CD4-positive, alpha-beta memory T cell (primary cell): ENCODE results near the gene RABEP1. TPM values are rescaled to one million over a fixed set of nuclear protein-coding genes. Genes with fewer than 3 reads are reported as not detected.
A peak's percentile ranks its signal among the peaks of the same experiment; 100 is the strongest.

Experiments
- CTCF ChIA-PET: fragments of 350-600 bp; sonication (Branson Sonifier 250); formaldehyde crosslinking; loops from one replicate; lab custom pipeline; 2021; ENCODE audit warnings: inconsistent platforms; ENCODE audit not compliant: partially characterized antibody; lab: Charles Lee
- POLR2A ChIA-PET: fragments of 350-600 bp; sonication (Branson Sonifier 250); formaldehyde crosslinking; loops from one replicate; lab custom pipeline; 2021; ENCODE audit not compliant: partially characterized antibody; lab: Charles Lee
- DNase-seq, 5 donors: peaks; one replicate each; pipeline versions ENCODE4 v3.0.0 to v3.0.0-alpha.2; 2020 to 2022; ENCODE audit warnings: mixed read lengths in 1 of 5
- H3K27ac ChIP-seq: one replicate; pipeline ENCODE4 v1.7.0; 2013; ENCODE audit warnings: low read depth, low read length
- H3K27me3 ChIP-seq: 2 replicates; pipeline ENCODE4 v1.7.0; 2013; ENCODE audit warnings: mild to moderate bottlenecking, low read length, moderate library complexity; ENCODE audit not compliant: insufficient read depth
- H3K36me3 ChIP-seq: 2 replicates; pipeline ENCODE4 v1.7.0; 2013; ENCODE audit warnings: mild to moderate bottlenecking, low read length, moderate library complexity; ENCODE audit not compliant: insufficient read depth
- H3K4me1 ChIP-seq: 2 replicates; pipeline ENCODE4 v1.7.0; 2013; ENCODE audit warnings: mild to moderate bottlenecking, low read length, moderate library complexity; ENCODE audit not compliant: insufficient read depth
- H3K4me3 ChIP-seq, 2 donors: one replicate each; pipeline ENCODE4 v1.7.0; 2013; ENCODE audit warnings: low read length in 2 of 2, mild to moderate bottlenecking in 1 of 2
- H3K9me3 ChIP-seq, 2 donors: one replicate each; pipeline ENCODE4 v1.7.0; 2013; ENCODE audit warnings: low read length in 2 of 2, control low read depth in 1 of 2; ENCODE audit not compliant: control insufficient read depth in 1 of 2
- H3K27ac Mint-ChIP-seq, 7 donors: one replicate each; pipeline ENCODE4 v1.8.0; 2020 to 2021; ENCODE audit warnings: mixed read lengths in 7 of 7, mild to moderate bottlenecking in 6 of 7, inconsistent platforms in 3 of 7, moderate library complexity in 3 of 7
- H3K27me3 Mint-ChIP-seq, 2 donors: one replicate each; pipeline ENCODE4 v1.8.0; 2020 to 2021; ENCODE audit warnings: mixed read lengths in 2 of 2
- H3K36me3 Mint-ChIP-seq, 2 donors: one replicate each; pipeline ENCODE4 v1.8.0; 2020 to 2021; ENCODE audit warnings: mixed read lengths in 2 of 2, inconsistent platforms in 1 of 2, mild to moderate bottlenecking in 1 of 2
- H3K4me1 Mint-ChIP-seq, 4 donors: one replicate each; pipeline ENCODE4 v1.8.0; 2020 to 2021; ENCODE audit warnings: mixed read lengths in 4 of 4, mild to moderate bottlenecking in 1 of 4
- H3K4me3 Mint-ChIP-seq, 8 donors: one replicate each; pipeline ENCODE4 v1.8.0; 2020 to 2021; ENCODE audit warnings: mixed read lengths in 8 of 8, mild to moderate bottlenecking in 7 of 8, moderate library complexity in 6 of 8, inconsistent platforms in 3 of 8
- H3K9me3 Mint-ChIP-seq, 8 donors: one replicate each; pipeline ENCODE4 v1.8.0; 2020 to 2021; ENCODE audit warnings: mixed read lengths in 8 of 8, mild to moderate bottlenecking in 5 of 8, inconsistent platforms in 3 of 8, moderate library complexity in 1 of 8
- intact Hi-C: fragments of 100-400 bp; cut with micrococcal nuclease; formaldehyde crosslinking; loops from one replicate; pipeline ENCODE4 v1.15.1; 2023
- polyA plus RNA-seq, 2 donors: library from polyadenylated mRNA; unstranded; fragments of 300-500 nt; fragmentation: Illumina TruSeq; gene quantifications; one replicate each; pipeline ENCODE4 v1.2.3, GENCODE V29; 2021
- total RNA-seq, 2 experiments: library from RNA; stranded (reverse); gene quantifications; one replicate each; pipeline ENCODE4 v1.2.3, GENCODE V29; 2021

The RABEP1 gene
- total and polyA plus RNA-seq, 4 experiments from 2014 or later: 13.9 to 54.2 (median 43.5) TPM

DNA sequence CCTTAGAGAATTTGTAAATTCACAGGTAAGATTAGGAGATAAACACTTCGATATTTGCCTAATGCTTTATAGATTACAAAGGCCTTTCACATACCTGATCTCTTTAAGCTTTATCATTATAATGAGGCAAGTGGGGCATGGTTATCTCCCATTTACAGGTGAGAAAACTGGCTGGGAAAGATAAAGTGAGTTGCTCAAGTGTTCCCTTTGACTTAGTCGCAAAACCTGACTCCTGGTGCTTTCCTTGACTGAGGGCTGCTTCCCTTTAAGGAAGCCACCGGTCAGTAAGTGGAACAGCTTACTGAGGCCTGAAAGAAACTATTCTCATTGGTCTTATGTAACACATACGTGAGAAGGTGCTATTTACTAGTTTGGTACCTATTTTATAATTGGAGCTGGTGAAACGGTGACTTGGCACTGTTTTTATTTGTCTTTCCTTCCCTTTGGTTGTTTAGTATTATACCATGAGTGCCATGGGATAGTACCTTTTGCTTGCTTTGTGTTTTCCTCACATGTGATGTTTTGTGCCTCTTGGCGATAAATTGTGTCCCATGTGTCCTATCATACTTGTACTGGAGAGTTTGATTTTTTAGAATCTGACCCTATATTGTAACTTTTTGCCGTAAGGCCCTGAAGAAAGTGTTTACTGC lies 80.2 kb downstream of the RABEP1 start:
- ChIA-PET POLR2A (no interaction called here), CTCF (no interaction called here)
- H3K4me1 Mint-ChIP-seq: peaks cover 0 to 3% (median 0%) of the 10 kb centered on the region in 4 donors
- no peaks in the 10 kb centered on the region for H3K9me3 Mint-ChIP-seq
- H3K36me3 Mint-ChIP-seq: peaks cover 49 to 63% of the 10 kb centered on the region in 2 donors
- Histone ChIP-seq H3K27me3 (no peaks in the 10 kb centered on the region), H3K27ac (no peak overlapping the region), H3K36me3 (peaks cover 40% of the 10 kb centered on the region), H3K4me3 (no peak overlapping the region), H3K4me1 (no peaks in the 10 kb centered on the region), H3K9me3 (no peaks in the 10 kb centered on the region)
- intact Hi-C loops: no loop called here
- DNase-seq: no peak
- H3K27ac Mint-ChIP-seq: peak overlapping the region in 2 of 7 donors; percentile 35 to 48
- H3K4me3 Mint-ChIP-seq: no peak overlapping the region
- no peaks in the 10 kb centered on the region for H3K27me3 Mint-ChIP-seq

DNA sequence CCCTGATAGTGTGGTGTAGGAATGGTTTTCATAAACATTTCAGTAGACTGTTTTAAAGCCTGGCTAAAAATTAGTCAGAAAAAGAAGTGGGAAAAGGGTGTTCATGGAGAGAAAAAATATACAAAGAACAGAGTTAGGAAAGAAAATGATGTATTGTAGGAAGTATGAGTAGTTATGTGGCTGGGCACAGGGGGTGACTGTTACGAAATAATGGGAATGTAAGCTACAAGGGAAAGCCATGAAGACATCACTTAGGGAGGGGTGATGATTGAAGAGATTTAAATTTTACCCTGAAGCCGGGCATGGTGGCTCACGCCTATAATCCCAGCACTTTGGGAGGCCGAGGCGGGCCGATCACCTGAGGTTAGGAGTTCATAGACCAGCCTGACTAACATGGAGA lies 82.1 kb downstream of the RABEP1 start:
- Mint-ChIP-seq H3K9me3 (no peaks in the 10 kb centered on the region), H3K4me1 (peaks cover 0 to 3% (median 0%) of the 10 kb centered on the region in 4 donors), H3K36me3 (peaks cover 50 to 71% of the 10 kb centered on the region in 2 donors), H3K27me3 (no peaks in the 10 kb centered on the region), H3K27ac (peak overlapping the region in 2 of 7 donors; percentile 42 to 54), H3K4me3 (no peak overlapping the region)
- ChIA-PET POLR2A (no interaction called here), CTCF (no interaction called here)
- H3K27ac ChIP-seq: no peak overlapping the region
- no peak overlapping the region for H3K4me3 ChIP-seq
- intact Hi-C loops: no loop called here
- DNase-seq: no peak
- H3K36me3 ChIP-seq: peaks cover 42% of the 10 kb centered on the region
- no peaks in the 10 kb centered on the region for H3K9me3 ChIP-seq
- H3K4me1 ChIP-seq: no peaks in the 10 kb centered on the region
- H3K27me3 ChIP-seq: no peaks in the 10 kb centered on the region

DNA sequence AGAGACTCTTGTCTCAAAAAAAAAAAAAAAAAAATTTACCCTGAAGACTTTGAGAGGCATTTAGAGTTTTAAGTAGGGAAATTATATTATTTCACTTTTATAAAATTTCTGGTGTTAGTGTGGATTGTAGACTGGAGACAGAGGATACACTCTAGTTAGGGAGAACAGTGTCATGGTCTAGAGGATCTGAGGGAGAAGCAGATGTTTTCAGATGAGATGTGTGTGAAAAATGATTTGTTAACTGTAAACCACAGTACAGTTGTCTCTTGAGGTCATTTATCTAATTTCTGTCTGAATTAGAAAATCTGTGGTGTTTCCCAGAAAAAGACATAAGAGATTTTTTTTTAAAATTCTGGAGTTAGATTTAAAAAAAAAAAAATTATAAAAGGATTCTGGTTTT lies 82.6 kb downstream of the RABEP1 start:
- Histone ChIP-seq H3K9me3 (no peaks in the 10 kb centered on the region), H3K36me3 (peaks cover 47% of the 10 kb centered on the region), H3K4me3 (no peak overlapping the region), H3K27me3 (no peaks in the 10 kb centered on the region), H3K4me1 (no peaks in the 10 kb centered on the region), H3K27ac (no peak overlapping the region)
- Mint-ChIP-seq H3K27me3 (no peaks in the 10 kb centered on the region), H3K27ac (peak overlapping the region in 2 of 7 donors; percentile 70 to 86), H3K4me1 (peaks cover 0 to 3% (median 0%) of the 10 kb centered on the region in 4 donors), H3K4me3 (no peak overlapping the region), H3K9me3 (no peaks in the 10 kb centered on the region), H3K36me3 (peaks cover 49 to 71% of the 10 kb centered on the region in 2 donors)
- POLR2A ChIA-PET: no interaction called here
- DNase-seq: no peak
- CTCF ChIA-PET: no interaction called here
- intact Hi-C loops: no loop called here

- CTCF ChIA-PET: no interaction called here
- peaks cover 53 to 72% of the 10 kb centered on the region in 2 donors for H3K36me3 Mint-ChIP-seq
- peaks cover 53% of the 10 kb centered on the region for H3K36me3 ChIP-seq
These were observed 83.7 kb downstream of the RABEP1 start for GRCh38 chr17:5365831-5366230.

GRCh38 chr17:5370411-5370810 lies 88.3 kb downstream of the RABEP1 start:
- peaks cover 39 to 68% of the 10 kb centered on the region in 2 donors for H3K36me3 Mint-ChIP-seq
- no peak overlapping the region for H3K4me3 Mint-ChIP-seq
- intact Hi-C loops: no loop called here
- H3K27me3 Mint-ChIP-seq: no peaks in the 10 kb centered on the region
- Histone ChIP-seq H3K27ac (no peak overlapping the region), H3K4me3 (no peak overlapping the region), H3K36me3 (peaks cover 52% of the 10 kb centered on the region), H3K9me3 (no peaks in the 10 kb centered on the region), H3K27me3 (no peaks in the 10 kb centered on the region), H3K4me1 (no peaks in the 10 kb centered on the region)
- H3K27ac Mint-ChIP-seq: peak overlapping the region in 2 of 7 donors; percentile 33 to 81
- DNase-seq: no peak
- H3K4me1 Mint-ChIP-seq: no peaks in the 10 kb centered on the region
- ChIA-PET POLR2A (no interaction called here), CTCF (interaction anchor here (2.0 kb wide), 1 partner anchor 69 kb away, joined by 6 read pairs; the partner anchor contains the start of gene C1QBP)
- no peaks in the 10 kb centered on the region for H3K9me3 Mint-ChIP-seq

More at GRCh38 chr17:5365831-5366230, 83.7 kb downstream of the RABEP1 start:
- Histone ChIP-seq H3K4me1 (no peaks in the 10 kb centered on the region), H3K4me3 (no peak overlapping the region), H3K9me3 (no peaks in the 10 kb centered on the region), H3K27me3 (no peaks in the 10 kb centered on the region), H3K27ac (no peak overlapping the region)
- intact Hi-C loops: no loop called here
- Mint-ChIP-seq H3K27me3 (no peaks in the 10 kb centered on the region), H3K4me1 (peaks cover 0 to 3% (median 0%) of the 10 kb centered on the region in 4 donors), H3K4me3 (no peak overlapping the region), H3K9me3 (no peaks in the 10 kb centered on the region), H3K27ac (peak overlapping the region in 1 of 7 donors; percentile 48)
- no peak for DNase-seq
- POLR2A ChIA-PET: no interaction called here

DNA sequence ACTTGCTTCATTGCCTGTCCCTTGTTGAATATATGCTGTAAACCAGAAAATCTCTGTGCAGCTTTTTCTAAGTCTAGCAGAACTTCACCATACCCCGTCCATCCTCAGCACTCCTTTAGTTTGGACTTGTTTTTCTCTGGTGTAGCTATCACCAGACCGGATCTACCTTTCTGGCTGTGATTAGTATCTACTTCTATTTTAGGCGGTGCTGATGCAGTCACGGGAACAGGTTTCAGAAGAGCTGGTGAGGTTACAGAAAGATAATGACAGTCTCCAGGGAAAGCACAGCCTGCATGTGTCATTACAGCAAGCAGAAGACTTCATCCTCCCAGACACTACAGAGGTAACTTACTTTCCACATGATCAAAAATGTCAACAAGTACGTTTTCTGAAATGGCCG lies 91.0 kb downstream of the RABEP1 start:
- H3K27me3 ChIP-seq: no peaks in the 10 kb centered on the region
- no peaks in the 10 kb centered on the region for H3K9me3 ChIP-seq
- H3K27me3 Mint-ChIP-seq: no peaks in the 10 kb centered on the region
- H3K4me1 ChIP-seq: no peaks in the 10 kb centered on the region
- intact Hi-C loops: no loop called here
- no peak overlapping the region for H3K4me3 Mint-ChIP-seq
- DNase-seq: no peak
- H3K4me1 Mint-ChIP-seq: no peaks in the 10 kb centered on the region
- H3K36me3 Mint-ChIP-seq: peaks cover 35 to 73% of the 10 kb centered on the region in 2 donors
- peaks cover 60% of the 10 kb centered on the region for H3K36me3 ChIP-seq
- H3K27ac ChIP-seq: no peak overlapping the region
- ChIA-PET POLR2A (no interaction called here), CTCF (no interaction called here)
- no peaks in the 10 kb centered on the region for H3K9me3 Mint-ChIP-seq
- no peak overlapping the region for H3K4me3 ChIP-seq
- peak overlapping the region in 4 of 7 donors; percentile 10 to 51 (median 20) for H3K27ac Mint-ChIP-seq

GRCh38 chr17:5378566-5379207 lies 96.6 kb downstream of the RABEP1 start:
- H3K36me3 Mint-ChIP-seq: peaks cover 51 to 79% of the 10 kb centered on the region in 2 donors
- no peak overlapping the region for H3K4me3 Mint-ChIP-seq
- ChIA-PET CTCF (interaction anchor here (1.3 to 1.4 kb wide), 2 partner anchors 128 to 130 kb away, joined by 3 to 4 read pairs; no protein-coding TSS in a partner anchor), POLR2A (no interaction called here)
- DNase-seq: no peak
- H3K4me1 ChIP-seq: no peaks in the 10 kb centered on the region
- H3K4me3 ChIP-seq: no peak overlapping the region
- H3K9me3 ChIP-seq: no peaks in the 10 kb centered on the region
- peak overlapping the region in 6 of 7 donors; percentile 7 to 89 (median 84) for H3K27ac Mint-ChIP-seq
- peaks cover 0 to 3% (median 0%) of the 10 kb centered on the region in 4 donors for H3K4me1 Mint-ChIP-seq
- H3K27ac ChIP-seq: no peak overlapping the region
- intact Hi-C loops: no loop called here
- peaks cover 0 to 4% (median 0%) of the 10 kb centered on the region in 8 donors for H3K9me3 Mint-ChIP-seq
- no peaks in the 10 kb centered on the region for H3K27me3 Mint-ChIP-seq
- H3K36me3 ChIP-seq: peaks cover 80% of the 10 kb centered on the region
- H3K27me3 ChIP-seq: no peaks in the 10 kb centered on the region
